OCI-M2 (cell line): ENCODE measurements around the gene UBE4A.

Experiments
- DNase-seq: peaks from one replicate; lab custom pipeline; 2025; ENCODE audit not compliant: unreplicated experiment; lab: John Stamatoyannopoulos, UW

Gene UBE4A

GRCh38 chr11:118435893-118436624 is 76.7 kb downstream of the UBE4A start, which contains the start of gene KMT2A:
Gene KMT2A, plus strand, starts transcription at chr11:118436492. Its CDS starts 21 bp downstream, at chr11:118436513.
- DNase-seq, result peak; percentile 31

DNA sequence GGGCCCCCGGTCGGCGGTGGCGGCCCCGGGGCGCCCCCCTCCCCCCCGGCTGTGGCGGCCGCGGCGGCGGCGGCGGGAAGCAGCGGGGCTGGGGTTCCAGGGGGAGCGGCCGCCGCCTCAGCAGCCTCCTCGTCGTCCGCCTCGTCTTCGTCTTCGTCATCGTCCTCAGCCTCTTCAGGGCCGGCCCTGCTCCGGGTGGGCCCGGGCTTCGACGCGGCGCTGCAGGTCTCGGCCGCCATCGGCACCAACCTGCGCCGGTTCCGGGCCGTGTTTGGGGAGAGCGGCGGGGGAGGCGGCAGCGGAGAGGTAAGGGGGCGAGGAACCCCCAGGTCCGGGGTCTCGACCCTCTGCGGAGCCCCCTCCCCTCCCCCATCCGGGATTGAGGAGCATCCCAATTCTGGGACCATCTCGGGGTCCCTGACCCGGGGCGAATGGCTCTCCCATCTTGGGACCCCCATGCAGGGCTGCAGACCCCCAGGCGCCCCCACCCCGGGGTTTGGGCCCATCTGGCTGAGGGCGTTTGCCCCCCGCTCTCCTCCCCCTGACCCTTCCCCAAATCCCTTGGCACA is 77.3 kb downstream of the UBE4A start:
- DNase-seq, result no peak

DNA sequence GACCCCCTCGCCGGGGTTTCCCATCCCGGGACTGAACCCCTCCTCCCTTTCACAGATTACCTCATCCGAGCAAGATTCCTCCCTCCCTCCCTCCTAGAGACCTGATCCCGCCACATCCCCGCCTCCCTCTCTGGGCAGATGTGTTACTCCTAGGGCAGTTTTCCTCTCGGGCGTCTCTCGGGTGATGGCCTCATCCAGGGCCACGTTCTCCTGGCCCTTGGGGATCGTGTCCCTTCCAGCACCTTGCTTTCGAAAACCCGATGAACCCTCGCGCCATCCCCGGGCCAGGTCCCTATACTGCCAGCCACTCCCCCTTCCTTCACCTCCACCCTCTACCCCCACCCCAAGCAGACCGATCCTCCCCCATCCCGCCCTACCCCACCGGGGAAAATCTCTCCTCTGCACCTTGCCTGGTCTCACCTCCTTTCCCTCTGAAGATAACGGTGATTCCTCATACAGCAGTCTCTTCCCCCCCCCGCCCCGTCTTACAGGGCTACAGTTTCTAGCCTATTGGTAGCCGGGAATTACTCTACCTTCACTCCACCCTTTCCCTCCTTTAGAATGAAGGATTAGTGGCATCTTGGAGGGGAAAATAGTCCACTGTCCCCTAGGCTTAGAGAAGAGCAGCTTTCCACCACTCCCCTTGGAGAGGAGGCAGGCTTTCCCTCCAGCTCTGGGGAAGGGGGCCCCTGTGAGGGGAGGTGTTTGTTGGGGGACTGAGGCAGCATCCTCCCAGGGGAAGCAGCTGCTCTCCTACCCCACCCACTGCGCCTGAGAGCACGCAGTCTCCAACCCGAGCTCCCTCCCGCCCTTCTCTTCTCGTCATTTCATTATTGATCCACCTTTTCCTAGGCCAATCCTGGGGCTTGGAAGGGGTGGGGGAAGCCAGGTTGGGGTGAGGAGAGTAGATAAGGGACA is 78.1 kb downstream of the UBE4A start:
- DNase-seq, result no peak

GRCh38 chr11:118438314-118438931 is 79.0 kb downstream of the UBE4A start:
- no peak for DNase-seq

GRCh38 chr11:118439646-118440045 is 80.2 kb downstream of the UBE4A start:
- DNase-seq, result no peak

DNA sequence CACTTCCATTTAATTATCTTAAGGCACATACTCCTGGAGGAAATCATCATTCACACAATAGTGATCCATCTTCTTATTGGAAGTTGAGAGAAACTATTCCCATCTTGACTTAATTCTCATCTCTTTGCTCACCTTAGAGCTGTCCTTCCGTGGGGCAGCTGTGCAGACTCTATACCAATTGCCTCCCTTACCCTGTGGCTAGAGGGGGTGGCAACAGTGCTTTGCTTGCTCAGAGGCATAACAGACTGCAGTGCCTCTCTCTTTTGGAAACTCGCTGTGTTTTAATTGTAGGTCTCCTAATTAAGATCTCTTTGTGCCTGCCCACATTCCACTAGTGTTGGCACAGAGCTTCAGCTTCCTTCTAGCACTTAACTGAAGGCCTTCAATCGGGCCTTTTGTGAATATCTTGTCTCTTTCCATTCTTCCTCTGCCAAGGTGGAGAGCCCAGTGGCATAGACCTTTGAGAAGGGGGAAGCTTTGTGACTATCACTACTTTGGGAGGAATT is 82.4 kb downstream of the UBE4A start:
- no peak for DNase-seq

DNA sequence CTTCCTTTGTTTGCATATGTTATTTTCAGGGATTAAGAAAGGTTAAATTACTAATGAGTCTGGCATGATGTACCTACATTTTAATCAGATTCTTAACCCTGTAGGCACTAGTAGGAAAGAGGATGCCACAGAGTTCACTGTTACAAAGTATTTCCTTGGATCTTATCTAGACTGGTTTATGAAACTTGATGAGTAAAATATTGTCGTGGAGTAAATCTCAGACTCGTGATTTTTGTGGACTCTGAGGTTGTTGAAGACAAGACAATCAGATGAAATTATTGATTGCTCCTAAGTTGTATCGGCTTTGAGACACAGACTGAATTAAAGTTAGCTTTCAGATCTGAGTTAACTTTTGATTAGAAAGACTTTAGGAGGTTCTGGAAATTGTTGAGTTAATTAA is 82.9 kb downstream of the UBE4A start:
- DNase-seq, result no peak

GRCh38 chr11:118442908-118443589 is 83.6 kb downstream of the UBE4A start:
- no peak for DNase-seq

GRCh38 chr11:118443590-118444218 is 84.3 kb downstream of the UBE4A start:
- no peak for DNase-seq

GRCh38 chr11:118447423-118447822 is 88.0 kb downstream of the UBE4A start:
- no peak for DNase-seq

DNA sequence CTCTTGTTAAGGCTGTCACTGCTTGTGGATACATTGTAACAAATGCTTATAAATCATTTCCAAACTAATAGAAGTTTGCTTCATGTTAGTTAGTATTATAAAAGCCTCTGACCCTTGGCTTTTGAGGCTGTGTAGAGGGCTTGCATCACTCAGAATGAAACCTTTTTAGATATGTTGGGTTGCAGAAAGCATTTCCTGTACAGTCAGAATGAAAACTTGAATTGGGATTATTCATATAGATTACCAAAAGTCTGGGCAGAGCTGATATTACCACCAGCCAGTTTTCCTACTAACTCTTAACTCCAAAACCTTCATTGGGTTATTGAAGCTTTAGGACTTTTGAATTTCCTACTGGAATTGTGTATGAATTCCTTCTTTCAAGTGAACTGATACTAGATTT is 88.9 kb downstream of the UBE4A start:
- DNase-seq, result no peak
